Neural cell (in vitro differentiated cells): ENCODE data around the gene TNRC6C. TPM values are rescaled to one million over a fixed set of nuclear protein-coding genes. Genes with fewer than 3 reads are reported as not detected.

Source experiments
- H2AFZ ChIP-seq: fragments of 200-600, 300-800 bp; sonication (generic), shearing (Covaris generic); 2 replicates; pipeline ENCODE4 v1.6.0; 2014; ENCODE audit warnings: low read depth, mild to moderate bottlenecking, antibody characterized with exemption, low read length, moderate library complexity
- H3F3A ChIP-seq: fragments of 200-600 bp; shearing (Covaris generic); 2 replicates; pipeline ENCODE4 v1.6.1; 2016; ENCODE audit warnings: mild to moderate bottlenecking, moderate library complexity, mixed read lengths, antibody characterized with exemption, low read length; ENCODE audit not compliant: insufficient read depth, poor library complexity, severe bottlenecking
- H3K27ac ChIP-seq: fragments of 200-600, 300-800 bp; sonication (generic), shearing (Covaris generic); 2 replicates; pipeline ENCODE4 v1.5.1; 2014; ENCODE audit warnings: mild to moderate bottlenecking, low read length, moderate library complexity
- H3K27me3 ChIP-seq: fragments of 300-800, 200-600 bp; sonication (generic), shearing (Covaris generic); 2 replicates; pipeline ENCODE4 v1.6.0; 2014; ENCODE audit warnings: mild to moderate bottlenecking, low read depth, low read length, moderate library complexity; ENCODE audit not compliant: insufficient read depth
- H3K36me3 ChIP-seq: fragments of 300-800, 200-600 bp; sonication (generic), shearing (Covaris generic); 2 replicates; pipeline ENCODE4 v1.5.1; 2014; ENCODE audit warnings: mild to moderate bottlenecking, antibody characterized with exemption, low read length, moderate library complexity; ENCODE audit not compliant: insufficient read depth
- H3K4me2 ChIP-seq: fragments of 300-800, 200-600 bp; sonication (generic), shearing (Covaris generic); 2 replicates; pipeline ENCODE4 v1.6.0; 2014; ENCODE audit warnings: mild to moderate bottlenecking, low read length
- H3K4me3 ChIP-seq: fragments of 300-800, 200-600 bp; sonication (generic), shearing (Covaris generic); 2 replicates; pipeline ENCODE4 v1.5.1; 2014; ENCODE audit warnings: mild to moderate bottlenecking, low read length, moderate library complexity
- H3K79me2 ChIP-seq: fragments of 200-600 bp; shearing (Covaris generic); replicated peaks from 2 replicates; pipeline ENCODE4 v1.6.0; 2014; ENCODE audit warnings: mild to moderate bottlenecking, low read length, moderate library complexity; ENCODE audit not compliant: insufficient read depth
- H3K9ac ChIP-seq: fragments of 300-800, 200-600 bp; sonication (generic), shearing (Covaris generic); 2 replicates; pipeline ENCODE4 v1.6.1; 2016; ENCODE audit warnings: mild to moderate bottlenecking, low read length, mixed read lengths
- H3K9me2 ChIP-seq: fragments of 200-600 bp; shearing (Covaris generic); 2 replicates; pipeline ENCODE4 v1.6.1; 2016; ENCODE audit warnings: mild to moderate bottlenecking, low read length, mixed read lengths; ENCODE audit not compliant: insufficient read depth
- H3K9me3 ChIP-seq: fragments of 200-600, 300-800 bp; sonication (generic), shearing (Covaris generic); 2 replicates; pipeline ENCODE4 v1.6.1; 2016; ENCODE audit warnings: mild to moderate bottlenecking, mixed run types, low read length, moderate library complexity, mixed read lengths
- H4K20me1 ChIP-seq: fragments of 200-600 bp; shearing (Covaris generic); 2 replicates; pipeline ENCODE4 v1.6.1; 2016; ENCODE audit warnings: mild to moderate bottlenecking, mixed run types; ENCODE audit not compliant: insufficient read depth
- EP300 ChIP-seq: fragments of 450-650 bp; conservative IDR thresholded peaks from 2 replicates; pipeline ENCODE4 v1.6.1; 2014; ENCODE audit warnings: antibody characterized with exemption, mild to moderate bottlenecking, moderate library complexity; ENCODE audit not compliant: poor library complexity, severe bottlenecking
- EZH2 ChIP-seq: fragments of 200-600, 300-800 bp; shearing (Covaris generic), sonication (generic); IDR thresholded peaks from 2 replicates; pipeline ENCODE4 v1.6.1; 2014; ENCODE audit warnings: antibody characterized with exemption, low read length, borderline replicate concordance, mild to moderate bottlenecking; ENCODE audit not compliant: insufficient read depth, poor library complexity, severe bottlenecking
- MXI1 ChIP-seq: fragments of 450-650 bp; conservative IDR thresholded peaks from 2 replicates; pipeline ENCODE4 v1.6.1; 2014; ENCODE audit warnings: antibody characterized with exemption, mild to moderate bottlenecking; ENCODE audit not compliant: poor library complexity, severe bottlenecking
- POLR2AphosphoS5 ChIP-seq: IDR thresholded peaks from 2 replicates; pipeline ENCODE4 v1.6.1; 2012
- RAD21 ChIP-seq: fragments of 450-650 bp; conservative IDR thresholded peaks from 2 replicates; pipeline ENCODE4 v1.6.1; 2014; ENCODE audit warnings: antibody characterized with exemption, mild to moderate bottlenecking, moderate library complexity
- SMC3 ChIP-seq: fragments of 450-650 bp; conservative IDR thresholded peaks from 2 replicates; pipeline ENCODE4 v1.6.1; 2014; ENCODE audit warnings: antibody characterized with exemption, mild to moderate bottlenecking, moderate library complexity; ENCODE audit not compliant: poor library complexity
- TAF1 ChIP-seq: IDR thresholded peaks from 2 replicates; pipeline ENCODE4 v1.6.1; 2012; ENCODE audit warnings: low read depth
- polyA plus RNA-seq: library from polyadenylated mRNA; depleted of rRNA; stranded (reverse); fragments of >200 nt; gene quantifications from 2 replicates; pipeline ENCODE4 v1.2.3, GENCODE V29; 2014
- TF ChIP-seq, protein P1 (sequence below): IDR thresholded peaks from 2 replicates; pipeline ENCODE4 v1.6.1; 2012; ENCODE audit warnings: borderline replicate concordance
- TF ChIP-seq, protein P2 (sequence below): fragments of 450-650 bp; IDR thresholded peaks from 2 replicates; pipeline ENCODE4 v1.5.1; 2014; ENCODE audit warnings: antibody characterized with exemption, mild to moderate bottlenecking, moderate library complexity; ENCODE audit not compliant: poor library complexity, severe bottlenecking

TNRC6C gene
- polyA plus RNA-seq, 1 donor from 2014 or later, result 15.4 TPM

DNA sequence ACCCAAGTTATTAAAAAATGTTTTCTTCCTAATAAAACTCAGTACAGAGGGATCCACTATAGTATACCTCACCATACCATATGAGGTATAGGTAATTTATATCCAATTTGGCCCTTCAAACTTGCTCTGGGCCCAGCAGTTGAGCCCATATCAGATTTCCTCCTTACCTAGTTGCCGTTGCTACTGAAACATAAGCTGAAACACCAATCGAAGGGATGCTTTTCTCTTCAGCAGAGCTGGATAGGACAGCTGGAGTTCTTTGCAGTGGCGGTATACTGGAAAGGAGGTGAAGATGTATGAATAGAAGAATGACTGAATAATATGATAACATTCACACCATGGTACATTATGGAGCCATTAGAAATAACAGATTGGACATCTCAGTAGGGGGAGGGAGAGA is 42.7 kb downstream of the TNRC6C start:
- H3K9ac ChIP-seq, result no peak overlapping the region
- H3K79me2 ChIP-seq, result peaks cover 69% of the 10 kb centered on the region
- H3K36me3 ChIP-seq, result peaks cover 4% of the 10 kb centered on the region
- H3K4me3 ChIP-seq, result no peak overlapping the region
- H3K27ac ChIP-seq, result no peak overlapping the region
- H4K20me1 ChIP-seq, result peaks cover 9% of the 10 kb centered on the region
- no peaks in the 10 kb centered on the region for H3K27me3 ChIP-seq
- no peak for TF ChIP-seq TAF1
- no peak for TF ChIP-seq MXI1
- TF ChIP-seq, protein P1, sequence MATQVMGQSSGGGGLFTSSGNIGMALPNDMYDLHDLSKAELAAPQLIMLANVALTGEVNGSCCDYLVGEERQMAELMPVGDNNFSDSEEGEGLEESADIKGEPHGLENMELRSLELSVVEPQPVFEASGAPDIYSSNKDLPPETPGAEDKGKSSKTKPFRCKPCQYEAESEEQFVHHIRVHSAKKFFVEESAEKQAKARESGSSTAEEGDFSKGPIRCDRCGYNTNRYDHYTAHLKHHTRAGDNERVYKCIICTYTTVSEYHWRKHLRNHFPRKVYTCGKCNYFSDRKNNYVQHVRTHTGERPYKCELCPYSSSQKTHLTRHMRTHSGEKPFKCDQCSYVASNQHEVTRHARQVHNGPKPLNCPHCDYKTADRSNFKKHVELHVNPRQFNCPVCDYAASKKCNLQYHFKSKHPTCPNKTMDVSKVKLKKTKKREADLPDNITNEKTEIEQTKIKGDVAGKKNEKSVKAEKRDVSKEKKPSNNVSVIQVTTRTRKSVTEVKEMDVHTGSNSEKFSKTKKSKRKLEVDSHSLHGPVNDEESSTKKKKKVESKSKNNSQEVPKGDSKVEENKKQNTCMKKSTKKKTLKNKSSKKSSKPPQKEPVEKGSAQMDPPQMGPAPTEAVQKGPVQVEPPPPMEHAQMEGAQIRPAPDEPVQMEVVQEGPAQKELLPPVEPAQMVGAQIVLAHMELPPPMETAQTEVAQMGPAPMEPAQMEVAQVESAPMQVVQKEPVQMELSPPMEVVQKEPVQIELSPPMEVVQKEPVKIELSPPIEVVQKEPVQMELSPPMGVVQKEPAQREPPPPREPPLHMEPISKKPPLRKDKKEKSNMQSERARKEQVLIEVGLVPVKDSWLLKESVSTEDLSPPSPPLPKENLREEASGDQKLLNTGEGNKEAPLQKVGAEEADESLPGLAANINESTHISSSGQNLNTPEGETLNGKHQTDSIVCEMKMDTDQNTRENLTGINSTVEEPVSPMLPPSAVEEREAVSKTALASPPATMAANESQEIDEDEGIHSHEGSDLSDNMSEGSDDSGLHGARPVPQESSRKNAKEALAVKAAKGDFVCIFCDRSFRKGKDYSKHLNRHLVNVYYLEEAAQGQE, result no peak
- no peak for TF ChIP-seq SMC3
- no peak for TF ChIP-seq EP300
- no peak for TF ChIP-seq RAD21
- TF ChIP-seq POLR2AphosphoS5, result no peak
- TF ChIP-seq EZH2, result no peak
- TF ChIP-seq, protein P2, sequence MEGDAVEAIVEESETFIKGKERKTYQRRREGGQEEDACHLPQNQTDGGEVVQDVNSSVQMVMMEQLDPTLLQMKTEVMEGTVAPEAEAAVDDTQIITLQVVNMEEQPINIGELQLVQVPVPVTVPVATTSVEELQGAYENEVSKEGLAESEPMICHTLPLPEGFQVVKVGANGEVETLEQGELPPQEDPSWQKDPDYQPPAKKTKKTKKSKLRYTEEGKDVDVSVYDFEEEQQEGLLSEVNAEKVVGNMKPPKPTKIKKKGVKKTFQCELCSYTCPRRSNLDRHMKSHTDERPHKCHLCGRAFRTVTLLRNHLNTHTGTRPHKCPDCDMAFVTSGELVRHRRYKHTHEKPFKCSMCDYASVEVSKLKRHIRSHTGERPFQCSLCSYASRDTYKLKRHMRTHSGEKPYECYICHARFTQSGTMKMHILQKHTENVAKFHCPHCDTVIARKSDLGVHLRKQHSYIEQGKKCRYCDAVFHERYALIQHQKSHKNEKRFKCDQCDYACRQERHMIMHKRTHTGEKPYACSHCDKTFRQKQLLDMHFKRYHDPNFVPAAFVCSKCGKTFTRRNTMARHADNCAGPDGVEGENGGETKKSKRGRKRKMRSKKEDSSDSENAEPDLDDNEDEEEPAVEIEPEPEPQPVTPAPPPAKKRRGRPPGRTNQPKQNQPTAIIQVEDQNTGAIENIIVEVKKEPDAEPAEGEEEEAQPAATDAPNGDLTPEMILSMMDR, result no peak
- H3K9me2 ChIP-seq, result no peaks in the 10 kb centered on the region
- H2AFZ ChIP-seq, result no peak overlapping the region
- no peaks in the 10 kb centered on the region for H3F3A ChIP-seq
- H3K4me2 ChIP-seq, result no peak overlapping the region
- no peaks in the 10 kb centered on the region for H3K9me3 ChIP-seq

DNA sequence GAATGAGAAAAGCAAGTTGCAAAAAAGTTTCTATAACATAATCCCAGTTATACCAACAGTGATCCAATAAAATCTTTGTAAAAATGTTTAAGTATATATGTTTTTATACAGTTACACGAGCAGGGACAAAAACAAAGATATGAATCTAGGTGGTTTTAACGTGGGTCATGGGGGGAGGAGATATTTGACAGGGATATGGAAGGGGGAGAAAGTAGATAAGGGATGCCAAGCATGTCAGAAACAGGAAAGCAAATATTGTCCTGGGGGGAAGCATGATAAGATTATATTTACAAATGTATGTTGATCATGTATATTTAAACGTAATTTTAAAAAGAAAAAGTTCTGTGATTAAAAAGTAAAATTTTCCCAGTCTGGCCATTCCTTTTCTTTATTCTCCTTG is 43.1 kb downstream of the TNRC6C start:
- no peak overlapping the region for H3K27ac ChIP-seq
- H2AFZ ChIP-seq, result no peak overlapping the region
- H3K27me3 ChIP-seq, result no peaks in the 10 kb centered on the region
- H3F3A ChIP-seq, result no peaks in the 10 kb centered on the region
- H3K79me2 ChIP-seq, result peaks cover 64% of the 10 kb centered on the region
- peaks cover 4% of the 10 kb centered on the region for H3K36me3 ChIP-seq
- H3K9me2 ChIP-seq, result no peaks in the 10 kb centered on the region
- H3K4me3 ChIP-seq, result no peak overlapping the region
- H3K4me2 ChIP-seq, result no peak overlapping the region
- peaks cover 5% of the 10 kb centered on the region for H4K20me1 ChIP-seq
- no peak for TF ChIP-seq SMC3
- no peak for TF ChIP-seq RAD21
- TF ChIP-seq, protein P1, result no peak
- no peak for TF ChIP-seq TAF1
- TF ChIP-seq, protein P2, result no peak
- TF ChIP-seq EP300, result no peak
- no peak for TF ChIP-seq MXI1
- TF ChIP-seq EZH2, result no peak
- no peak for TF ChIP-seq POLR2AphosphoS5
- H3K9me3 ChIP-seq, result no peaks in the 10 kb centered on the region
- no peak overlapping the region for H3K9ac ChIP-seq
